HCT116 (cell line): ENCODE data around the gene SRPRA. TPM values are rescaled to one million over a fixed set of nuclear protein-coding genes. Genes with fewer than 3 reads are reported as not detected.

Experiments
- ATAC-seq: fragments of 200-7000 bp; cut with Tn5 transposase; 2 replicates; pipeline ENCODE4 v1.9.1; 2020; ENCODE audit warnings: mild to moderate bottlenecking, moderate library complexity
- BruUV-seq: library from RNA; stranded (reverse); fragments of 400-500 nt; replicated peaks from 2 replicates; lab custom pipeline; 2021; lab: Mats Ljungman, UMichigan
- CTCF ChIA-PET: fragments of 300-600 bp; sonication (Branson Sonifier 250); formaldehyde crosslinking; loops from one replicate; lab custom pipeline; 2021; ENCODE audit warnings: antibody characterized with exemption; lab: Charles Lee
- POLR2A ChIA-PET: fragments of 300-600, 350-600 bp; sonication (Branson Sonifier 250); formaldehyde crosslinking; loops from one replicate; lab custom pipeline; 2021; ENCODE audit warnings: antibody characterized with exemption; lab: Charles Lee
- RAD21 ChIA-PET, 2 experiments: fragments of 300-600 bp; sonication (Branson Sonifier 250); formaldehyde crosslinking; loops; one replicate each; lab custom pipeline; 2023; ENCODE audit warnings: low total read pairs in 2 of 2; ENCODE audit not compliant: uncharacterized antibody in 2 of 2, unreplicated experiment in 2 of 2, low non-redundant PET in 1 of 2; lab: Charles Lee
- DNase-seq: peaks from one replicate; pipeline ENCODE4 v3.0.0-alpha.2; 2010; ENCODE audit warnings: low read depth, low spot score
- H2AFZ ChIP-seq: fragments of 200-600 bp; shearing (Covaris generic), sonication (generic); 2 replicates; pipeline ENCODE4 v1.6.1; 2017; ENCODE audit warnings: low read depth, mixed run types, mixed read lengths, antibody characterized with exemption, low read length; ENCODE audit not compliant: poor library complexity, severe bottlenecking
- H3K27ac ChIP-seq: 2 replicates; pipeline ENCODE4 v1.5.1; 2012; ENCODE audit warnings: low read depth, low read length
- H3K27me3 ChIP-seq: fragments of 200-600 bp; sonication (generic); 2 replicates; pipeline ENCODE4 v1.6.1; 2016; ENCODE audit warnings: mixed run types, low read length, mixed read lengths; ENCODE audit not compliant: insufficient read depth
- H3K36me3 ChIP-seq, 2 experiments: fragments of 200-500 bp in 1 of 2; fragments of 200-600 bp in 1 of 2; sonication (Bioruptor generic) in 1 of 2; sonication (generic) in 1 of 2; 2 replicates each; pipeline versions ENCODE4 v1.5.1 to v1.6.1; 2014 to 2016; ENCODE audit warnings: low read length in 2 of 2, inconsistent platforms in 1 of 2, mixed read lengths in 1 of 2, mixed run types in 1 of 2; ENCODE audit not compliant: insufficient read depth in 2 of 2, control insufficient read depth in 1 of 2
- H3K4me1 ChIP-seq, 2 experiments: fragments of 200-600 bp in 1 of 2; sonication (generic) in 1 of 2; 2 replicates each; pipeline versions ENCODE4 v1.5.1 to v1.6.1; 2012 to 2017; ENCODE audit warnings: low read length in 2 of 2, inconsistent platforms in 1 of 2, mild to moderate bottlenecking in 1 of 2, mixed read lengths in 1 of 2, mixed run types in 1 of 2, moderate library complexity in 1 of 2; ENCODE audit not compliant: insufficient read depth in 2 of 2, control insufficient read depth in 1 of 2
- H3K4me2 ChIP-seq: fragments of 200-600 bp; sonication (generic); 2 replicates; pipeline ENCODE4 v1.6.1; 2017; ENCODE audit warnings: mixed run types, low read length, mixed read lengths
- H3K4me3 ChIP-seq, 2 experiments: fragments of 200-600 bp in 1 of 2; sonication (generic) in 1 of 2; replicated peaks in 1 of 2; 2 replicates each; pipeline ENCODE4 v1.5.1; 2011 to 2016; ENCODE audit warnings: low read length in 2 of 2, control low read depth in 1 of 2, low read depth in 1 of 2, mild to moderate bottlenecking in 1 of 2, mixed read lengths in 1 of 2, mixed run types in 1 of 2
- H3K79me2 ChIP-seq: fragments of 200-600 bp; sonication (generic); 2 replicates; pipeline ENCODE4 v1.6.1; 2017; ENCODE audit warnings: mild to moderate bottlenecking, mixed run types, low read length, moderate library complexity, mixed read lengths; ENCODE audit not compliant: insufficient read depth
- H3K9ac ChIP-seq: fragments of 200-600 bp; sonication (generic); 2 replicates; pipeline ENCODE4 v1.6.1; 2016; ENCODE audit warnings: low read length, mixed read lengths
- H3K9me2 ChIP-seq: fragments of 200-600 bp; sonication (generic), shearing (Covaris generic); 2 replicates; pipeline ENCODE4 v1.6.1; 2017; ENCODE audit warnings: mixed run types, mild to moderate bottlenecking, moderate library complexity; ENCODE audit not compliant: insufficient read depth
- H3K9me3 ChIP-seq, 2 experiments: fragments of 200-500 bp in 1 of 2; fragments of 200-600 bp in 1 of 2; sonication (Bioruptor generic) in 1 of 2; sonication (generic) in 1 of 2; 2 replicates each; pipeline ENCODE4 v1.6.1; 2014 to 2017; ENCODE audit warnings: low read length in 2 of 2, mixed read lengths in 2 of 2, inconsistent platforms in 1 of 2, low read depth in 1 of 2, mild to moderate bottlenecking in 1 of 2, mixed run types in 1 of 2, moderate library complexity in 1 of 2; ENCODE audit not compliant: control insufficient read depth in 1 of 2, insufficient read depth in 1 of 2
- H4K20me1 ChIP-seq: fragments of 200-600 bp; sonication (generic), shearing (Covaris generic); 2 replicates; pipeline ENCODE4 v1.6.1; 2017; ENCODE audit warnings: mixed run types, mild to moderate bottlenecking, moderate library complexity; ENCODE audit not compliant: insufficient read depth
- EGR1 ChIP-seq: IDR thresholded peaks from 2 replicates; pipeline ENCODE4 v1.6.1; 2012; ENCODE audit warnings: low read depth
- ELF1 ChIP-seq: IDR thresholded peaks from 2 replicates; pipeline ENCODE4 v1.6.1; 2012; ENCODE audit warnings: low read depth, borderline replicate concordance
- EZH2 ChIP-seq: fragments of 200-600 bp; sonication (generic); IDR thresholded peaks from 2 replicates; pipeline ENCODE4 v1.6.1; 2017; ENCODE audit warnings: antibody characterized with exemption, mixed run types
- JUND ChIP-seq: IDR thresholded peaks from 2 replicates; pipeline ENCODE4 v1.6.1; 2012
- POLR2A ChIP-seq: IDR thresholded peaks from 2 replicates; pipeline ENCODE4 v1.7.0; 2011; ENCODE audit warnings: borderline replicate concordance; ENCODE audit not compliant: insufficient read depth, insufficient read length; ENCODE audit errors: extremely low read depth
- POLR2AphosphoS5 ChIP-seq: IDR thresholded peaks from 2 replicates; pipeline ENCODE4 v1.6.1; 2011; ENCODE audit warnings: mild to moderate bottlenecking, low read depth, low read length, moderate library complexity
- REST ChIP-seq: IDR thresholded peaks from 2 replicates; pipeline ENCODE4 v1.6.1; 2012; ENCODE audit warnings: low read depth
- SIN3A ChIP-seq: IDR thresholded peaks from 2 replicates; pipeline ENCODE4 v1.6.1; 2012; ENCODE audit warnings: low read depth
- SP1 ChIP-seq: IDR thresholded peaks from 2 replicates; pipeline ENCODE4 v1.6.1; 2012; ENCODE audit warnings: low read depth
- SRF ChIP-seq: IDR thresholded peaks from 2 replicates; pipeline ENCODE4 v1.6.1; 2012; ENCODE audit warnings: low read depth
- TCF7L2 ChIP-seq: IDR thresholded peaks from 2 replicates; pipeline ENCODE4 v1.7.0; 2011; ENCODE audit warnings: borderline replicate concordance, inconsistent platforms; ENCODE audit not compliant: insufficient read depth, insufficient read length; ENCODE audit errors: extremely low read depth
- YY1 ChIP-seq: IDR thresholded peaks from 2 replicates; pipeline ENCODE4 v1.6.1; 2011; ENCODE audit warnings: low read length, low read depth, moderate library complexity, mild to moderate bottlenecking; ENCODE audit not compliant: insufficient replicate concordance; ENCODE audit errors: extremely low read depth
- ZBTB33 ChIP-seq: IDR thresholded peaks from 2 replicates; pipeline ENCODE4 v1.6.1; 2011; ENCODE audit warnings: mild to moderate bottlenecking, low read length, moderate library complexity; ENCODE audit not compliant: insufficient replicate concordance; ENCODE audit errors: extremely low read depth
- ZNF274 ChIP-seq: fragments of 200-500 bp; sonication (Bioruptor generic); IDR thresholded peaks from 2 replicates; pipeline ENCODE4 v1.6.1; 2014; ENCODE audit warnings: mild to moderate bottlenecking, low read depth, low read length, inconsistent platforms
- intact Hi-C: fragments of 100-400 bp; cut with micrococcal nuclease; formaldehyde crosslinking; loops from 2 replicates; pipeline ENCODE4 v1.10.0; 2022
- total RNA-seq: library from RNA; stranded (reverse); gene quantifications from one replicate; pipeline ENCODE4 v1.2.1, GENCODE V29; 2021; ENCODE audit not compliant: unreplicated experiment
- TF ChIP-seq, protein P1 (sequence below): IDR thresholded peaks from 2 replicates; pipeline ENCODE4 v1.6.1; 2012

SRPRA gene
- total RNA-seq, 1 experiment from 2014 or later, result 74.5 TPM

- POLR2A ChIA-PET, result no interaction called here
- CTCF ChIA-PET, result no interaction called here
- Histone ChIP-seq H3K4me3 (no peak overlapping the region), H3K36me3 (peaks cover 4 to 6% of the 10 kb centered on the region in 2 experiments; a peak in 1 of 4 replicates), H3K9me2 (no peaks in the 10 kb centered on the region), H2AFZ (no peak overlapping the region), H3K4me1 (peaks cover 11 to 16% of the 10 kb centered on the region in 2 experiments; a peak in 3 of 4 replicates), H3K79me2 (peaks cover 11% of the 10 kb centered on the region; the same call in 1 of the 2 replicates), H3K27ac (no peak overlapping the region), H4K20me1 (no peaks in the 10 kb centered on the region), H3K27me3 (no peaks in the 10 kb centered on the region), H3K4me2 (no peak overlapping the region), H3K9ac (no peak overlapping the region), H3K9me3 (no peaks in the 10 kb centered on the region)
- RAD21 ChIA-PET, result no interaction called here
- TF ChIP-seq SP1 (no peak), ELF1 (no peak), JUND (no peak), ZBTB33 (no peak), SIN3A (no peak), EZH2 (no peak), SRF (no peak), POLR2AphosphoS5 (no peak), YY1 (no peak), REST (no peak), POLR2A (no peak), EGR1 (no peak), TCF7L2 (no peak), ZNF274 (no peak)
- TF ChIP-seq, protein P1, sequence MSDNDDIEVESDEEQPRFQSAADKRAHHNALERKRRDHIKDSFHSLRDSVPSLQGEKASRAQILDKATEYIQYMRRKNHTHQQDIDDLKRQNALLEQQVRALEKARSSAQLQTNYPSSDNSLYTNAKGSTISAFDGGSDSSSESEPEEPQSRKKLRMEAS, result no peak
- no peak for DNase-seq
- no peak for ATAC-seq
- BruUV-seq, result no TSS peak
- intact Hi-C loops, result no loop called here
Measured at GRCh38 chr11:126288237-126288636, 19.5 kb upstream of the SRPRA start.
